ENCODE results near the gene EXOC6. TPM values are rescaled to one million over a fixed set of nuclear protein-coding genes. Genes with fewer than 3 reads are reported as not detected.
A peak's percentile ranks its signal among the peaks of the same experiment; 100 is the strongest.

Gene EXOC6
- total RNA-seq, 1 experiment from 2014 or later = 4.3 TPM

- DNase-seq (ENCODE audit: low read depth) = peak; percentile 56
Observed at GRCh38 chr10:93006435-93007039, 158.2 kb downstream of the EXOC6 start.

GRCh38 chr10:93015722-93016121, 167.4 kb downstream of the EXOC6 start:
- DNase-seq (ENCODE audit: low read depth) = no peak

DNA sequence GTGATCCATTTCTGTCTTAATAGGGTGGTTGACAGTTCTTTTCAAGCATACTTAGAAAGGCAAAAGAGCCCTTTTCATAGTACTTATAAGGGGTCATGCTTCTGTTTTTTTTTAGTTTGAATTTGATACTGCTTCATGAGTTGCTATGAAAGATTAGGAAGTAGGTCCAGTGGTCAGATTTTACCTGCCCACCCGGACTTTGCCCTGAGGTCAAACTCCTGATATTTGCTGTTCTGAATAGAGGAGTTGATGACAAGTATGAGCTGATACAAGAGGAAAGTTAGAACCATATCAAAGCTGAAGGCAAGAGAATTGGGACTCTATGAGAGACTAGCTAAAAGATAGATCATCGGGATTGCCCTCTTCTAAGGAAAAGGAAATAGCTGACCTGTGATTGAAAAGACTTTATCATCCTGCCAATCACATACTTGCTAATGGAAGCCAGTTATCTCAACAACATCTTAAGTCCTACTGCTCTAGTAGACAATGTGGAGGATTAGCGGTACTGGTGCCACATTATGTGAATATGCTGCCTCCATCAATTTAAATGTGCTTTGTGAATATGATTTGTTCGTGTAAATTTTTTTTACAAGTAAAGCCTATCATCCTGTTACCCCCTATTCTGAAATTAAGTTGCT, 174.8 kb downstream of the EXOC6 start:
- no peak for DNase-seq (ENCODE audit: low read depth)

DNA sequence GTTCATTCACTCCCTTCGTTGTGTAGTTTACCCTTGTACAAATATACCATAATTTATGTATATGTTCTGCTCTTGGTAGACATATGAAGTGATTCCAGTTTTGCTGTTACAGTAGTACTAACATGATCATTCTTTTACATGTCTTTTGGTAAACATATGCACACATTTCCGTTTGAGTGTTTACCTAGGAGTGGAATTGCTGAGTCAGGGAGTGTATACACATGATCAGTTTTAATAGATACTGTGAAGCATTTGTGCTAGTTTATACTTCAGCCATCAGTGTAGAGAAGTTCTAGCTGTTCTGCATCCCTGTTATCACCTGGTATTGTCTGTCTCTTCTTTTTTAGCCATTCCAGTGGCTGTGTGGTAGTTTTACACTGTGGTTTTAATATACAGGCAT, 177.8 kb downstream of the EXOC6 start:
- DNase-seq (ENCODE audit: low read depth) = no peak

DNA sequence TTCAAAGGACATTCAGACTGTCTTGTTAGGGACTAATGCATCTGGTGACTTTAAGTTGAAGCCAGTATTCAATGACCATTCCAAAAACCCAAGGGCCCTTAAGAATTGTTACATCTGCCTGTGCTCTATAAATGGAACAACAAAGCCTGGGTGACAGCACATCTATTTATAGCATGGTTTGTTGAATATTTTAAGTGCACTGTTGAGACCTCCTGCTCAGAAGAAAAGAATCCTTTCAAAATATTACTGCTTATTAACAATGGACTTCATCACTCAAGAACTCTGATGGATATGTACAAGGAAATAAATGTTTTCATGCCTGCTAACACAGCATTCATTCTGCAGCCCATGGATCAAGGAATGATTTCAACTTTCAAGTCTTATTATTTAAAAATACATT, 179.2 kb downstream of the EXOC6 start:
- DNase-seq (ENCODE audit: low read depth) = no peak

DNA sequence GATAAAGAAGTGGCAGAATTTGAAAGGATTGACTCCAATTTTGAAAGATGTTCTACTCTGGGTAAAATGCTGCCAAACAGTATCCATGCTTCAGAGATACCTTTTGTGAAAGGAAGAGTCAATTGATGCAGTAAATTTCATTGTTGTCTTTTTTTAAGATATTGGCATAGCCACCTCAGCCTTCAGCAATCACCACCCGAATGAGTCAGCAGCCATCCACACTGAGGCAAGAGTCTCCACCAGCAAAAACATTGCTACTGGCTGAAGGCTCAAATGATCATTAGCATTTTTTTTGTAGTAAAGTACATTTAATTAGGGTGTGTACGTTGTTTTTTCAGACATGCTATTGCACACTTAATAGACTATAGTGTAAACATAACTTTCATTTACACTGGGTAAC, 180.6 kb downstream of the EXOC6 start:
- DNase-seq (ENCODE audit: low read depth) = peak; percentile 68

- peak; percentile 83 for DNase-seq (ENCODE audit: low read depth)
Observed at GRCh38 chr10:93030409-93030808, 182.1 kb downstream of the EXOC6 start.

GRCh38 chr10:93032105-93032808, 183.9 kb downstream of the EXOC6 start:
- DNase-seq (ENCODE audit: low read depth) = peak; percentile 38

- no peak for DNase-seq (ENCODE audit: low read depth)
Observed at GRCh38 chr10:93032809-93033137, 184.5 kb downstream of the EXOC6 start.

- no peak for DNase-seq (ENCODE audit: low read depth)
Observed at GRCh38 chr10:93034426-93034825, 186.1 kb downstream of the EXOC6 start.

- DNase-seq (ENCODE audit: low read depth) = no peak
Observed at GRCh38 chr10:93039110-93039509, 190.8 kb downstream of the EXOC6 start.

- DNase-seq (ENCODE audit: low read depth) = peak; percentile 54
Observed at GRCh38 chr10:93039721-93040120, 191.4 kb downstream of the EXOC6 start.

DNA sequence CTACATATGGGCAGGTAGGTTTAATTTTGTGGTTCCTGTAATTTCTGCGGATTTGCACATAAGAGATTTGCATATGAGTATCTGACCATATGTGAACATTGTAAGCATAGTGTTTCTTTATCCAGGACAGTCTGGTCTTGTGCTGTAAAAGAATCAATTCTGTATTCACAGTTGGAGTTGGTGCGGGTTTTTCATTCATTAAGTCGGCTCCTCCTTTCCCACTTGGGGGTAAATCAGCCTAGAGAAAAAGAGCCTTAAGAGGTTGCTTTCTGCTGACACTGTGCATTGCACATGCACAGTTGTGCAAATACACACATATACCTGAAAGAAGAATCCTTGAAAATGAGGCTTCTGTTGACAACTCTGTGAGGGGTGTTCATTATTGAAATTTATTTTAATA, 206.2 kb downstream of the EXOC6 start:
- DNase-seq (ENCODE audit: low read depth) = no peak

DNA sequence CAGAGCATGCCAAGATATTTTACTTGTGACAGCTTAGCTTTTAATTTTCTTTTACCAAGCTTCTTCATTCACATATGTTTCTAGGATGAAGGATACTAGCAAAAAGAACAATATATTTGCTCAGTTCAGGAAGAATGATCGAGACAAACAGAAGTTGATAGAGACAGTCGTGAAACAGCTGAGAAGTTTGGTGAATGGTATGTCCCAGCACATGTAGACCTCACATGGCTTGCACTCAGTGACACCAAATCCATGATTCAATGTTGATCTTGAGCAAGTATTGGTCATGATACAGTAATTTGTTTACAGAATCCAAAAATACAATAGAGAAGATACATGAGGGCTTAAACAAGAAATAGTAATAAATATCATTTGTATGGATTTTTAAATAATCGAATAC, 209.8 kb downstream of the EXOC6 start:
- peak; percentile 29 for DNase-seq (ENCODE audit: low read depth)

GRCh38 chr10:93059975-93060886, 211.9 kb downstream of the EXOC6 start, which contains the start of gene CYP26C1:
Gene CYP26C1 (plus strand): TSS chr10:93060798. CDS start chr10:93061264, 466 bp downstream.
- no peak for DNase-seq (ENCODE audit: low read depth)

GRCh38 chr10:93060887-93061593, 212.7 kb downstream of the EXOC6 start:
- no peak for DNase-seq (ENCODE audit: low read depth)

GRCh38 chr10:93061594-93062513, 213.5 kb downstream of the EXOC6 start:
- no peak for DNase-seq (ENCODE audit: low read depth)

DNA sequence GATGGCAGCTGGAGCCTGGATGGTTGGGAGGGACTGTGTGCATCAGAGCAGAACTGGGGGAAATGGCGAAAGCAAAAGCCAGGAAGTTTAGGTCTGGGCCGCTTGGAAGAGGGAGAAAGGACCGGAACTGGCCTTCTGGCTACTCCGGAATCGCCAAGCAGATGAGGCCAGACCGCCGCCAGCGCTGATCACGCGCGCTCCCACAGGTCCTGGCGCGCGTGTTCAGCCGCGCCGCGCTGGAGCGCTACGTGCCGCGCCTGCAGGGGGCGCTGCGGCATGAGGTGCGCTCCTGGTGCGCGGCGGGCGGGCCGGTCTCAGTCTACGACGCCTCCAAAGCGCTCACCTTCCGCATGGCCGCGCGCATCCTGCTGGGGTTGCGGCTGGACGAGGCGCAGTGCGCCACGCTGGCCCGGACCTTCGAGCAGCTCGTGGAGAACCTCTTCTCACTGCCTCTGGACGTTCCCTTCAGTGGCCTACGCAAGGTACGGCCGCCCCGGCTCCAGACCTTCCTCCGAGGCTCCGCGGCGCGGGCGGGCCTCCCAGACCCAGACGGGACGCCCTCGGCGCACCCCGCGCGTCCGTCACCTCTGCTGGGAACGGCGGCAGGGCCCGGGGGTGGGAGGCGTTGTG, 214.3 kb downstream of the EXOC6 start:
- DNase-seq (ENCODE audit: low read depth) = no peak

DNA sequence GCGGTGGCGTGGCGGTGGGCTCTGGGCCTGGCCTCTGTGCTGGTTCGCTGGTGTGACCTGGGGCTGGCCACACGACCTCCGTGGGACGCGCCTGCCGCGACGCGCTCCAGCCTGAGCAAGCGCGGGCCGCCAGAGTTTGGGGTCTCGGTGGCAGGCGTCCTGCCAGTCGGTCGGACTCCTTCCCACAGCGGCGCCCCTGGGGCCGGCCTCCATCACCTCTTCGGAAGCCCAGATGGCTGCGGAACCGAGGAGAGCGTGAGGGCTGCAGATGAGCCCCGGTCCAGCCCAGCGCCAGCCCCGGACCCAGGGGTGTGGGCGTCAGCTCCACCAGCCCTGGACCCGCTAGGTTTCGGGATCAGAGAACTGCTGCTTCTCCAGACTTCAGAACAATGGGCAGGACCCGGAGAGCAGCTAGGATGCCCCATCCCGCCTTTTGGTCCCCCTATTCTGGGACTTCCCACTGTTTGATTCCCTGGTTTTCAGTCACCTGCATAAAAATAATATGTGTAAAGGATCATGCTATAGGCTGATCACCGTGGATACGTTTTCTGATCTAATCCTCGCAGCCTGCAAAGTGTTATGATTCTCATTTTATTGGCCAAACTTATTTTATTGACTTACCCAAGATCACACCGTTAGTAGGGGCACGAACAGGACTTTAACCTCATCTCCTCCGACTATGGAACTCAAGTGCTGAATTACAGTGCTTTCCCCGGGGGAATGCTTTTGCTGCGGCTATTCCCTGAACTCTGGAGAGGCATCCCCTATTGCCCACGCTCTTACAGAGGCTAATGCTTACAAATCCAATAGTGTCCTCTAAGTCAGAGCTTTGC, 215.0 kb downstream of the EXOC6 start:
- DNase-seq (ENCODE audit: low read depth) = no peak

Data from LHCN-M2 (cell line).